ENCODE data around the gene PDPR.
"Not testable (repeated sequence)": the region's sequence is repeated elsewhere in the genome, so short reads cannot be mapped to it uniquely, and the experiment has no call there.

DNA sequence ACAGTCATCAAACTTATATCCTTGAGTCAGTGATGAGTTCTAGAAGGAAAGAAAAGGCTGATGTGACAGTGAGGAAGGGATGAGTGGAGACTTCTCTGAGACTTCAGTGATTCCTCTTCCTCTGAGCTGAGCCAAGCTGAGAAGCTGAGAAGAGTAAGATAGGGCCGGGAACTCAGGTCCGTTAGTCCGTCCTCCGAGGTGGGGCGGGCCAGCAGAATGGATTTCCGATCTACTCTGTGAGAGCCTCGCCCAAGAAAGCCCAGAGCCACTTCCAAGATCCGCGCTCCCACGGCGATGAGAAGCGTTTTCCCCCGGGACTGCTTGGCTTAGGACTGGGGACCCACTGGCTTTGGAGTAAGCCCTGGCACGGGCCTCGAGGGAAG, 542 bp upstream of the PDPR start:
- TF ChIP-seq, protein P1, sequence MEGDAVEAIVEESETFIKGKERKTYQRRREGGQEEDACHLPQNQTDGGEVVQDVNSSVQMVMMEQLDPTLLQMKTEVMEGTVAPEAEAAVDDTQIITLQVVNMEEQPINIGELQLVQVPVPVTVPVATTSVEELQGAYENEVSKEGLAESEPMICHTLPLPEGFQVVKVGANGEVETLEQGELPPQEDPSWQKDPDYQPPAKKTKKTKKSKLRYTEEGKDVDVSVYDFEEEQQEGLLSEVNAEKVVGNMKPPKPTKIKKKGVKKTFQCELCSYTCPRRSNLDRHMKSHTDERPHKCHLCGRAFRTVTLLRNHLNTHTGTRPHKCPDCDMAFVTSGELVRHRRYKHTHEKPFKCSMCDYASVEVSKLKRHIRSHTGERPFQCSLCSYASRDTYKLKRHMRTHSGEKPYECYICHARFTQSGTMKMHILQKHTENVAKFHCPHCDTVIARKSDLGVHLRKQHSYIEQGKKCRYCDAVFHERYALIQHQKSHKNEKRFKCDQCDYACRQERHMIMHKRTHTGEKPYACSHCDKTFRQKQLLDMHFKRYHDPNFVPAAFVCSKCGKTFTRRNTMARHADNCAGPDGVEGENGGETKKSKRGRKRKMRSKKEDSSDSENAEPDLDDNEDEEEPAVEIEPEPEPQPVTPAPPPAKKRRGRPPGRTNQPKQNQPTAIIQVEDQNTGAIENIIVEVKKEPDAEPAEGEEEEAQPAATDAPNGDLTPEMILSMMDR (conservative IDR thresholded peaks at IDR 0.05; ENCODE audit: low read depth, low read length): not testable (repeated sequence)
- TF ChIP-seq FOS, POLR2A, CHD1, BHLHE40 (IDR thresholded peaks at IDR 0.05; ENCODE audit: low read depth, low read length): not testable (repeated sequence)
- TF ChIP-seq, protein P2, sequence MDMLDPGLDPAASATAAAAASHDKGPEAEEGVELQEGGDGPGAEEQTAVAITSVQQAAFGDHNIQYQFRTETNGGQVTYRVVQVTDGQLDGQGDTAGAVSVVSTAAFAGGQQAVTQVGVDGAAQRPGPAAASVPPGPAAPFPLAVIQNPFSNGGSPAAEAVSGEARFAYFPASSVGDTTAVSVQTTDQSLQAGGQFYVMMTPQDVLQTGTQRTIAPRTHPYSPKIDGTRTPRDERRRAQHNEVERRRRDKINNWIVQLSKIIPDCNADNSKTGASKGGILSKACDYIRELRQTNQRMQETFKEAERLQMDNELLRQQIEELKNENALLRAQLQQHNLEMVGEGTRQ (IDR thresholded peaks at IDR 0.05; ENCODE audit: low read depth, low read length): not testable (repeated sequence)
- TF ChIP-seq, protein P3, sequence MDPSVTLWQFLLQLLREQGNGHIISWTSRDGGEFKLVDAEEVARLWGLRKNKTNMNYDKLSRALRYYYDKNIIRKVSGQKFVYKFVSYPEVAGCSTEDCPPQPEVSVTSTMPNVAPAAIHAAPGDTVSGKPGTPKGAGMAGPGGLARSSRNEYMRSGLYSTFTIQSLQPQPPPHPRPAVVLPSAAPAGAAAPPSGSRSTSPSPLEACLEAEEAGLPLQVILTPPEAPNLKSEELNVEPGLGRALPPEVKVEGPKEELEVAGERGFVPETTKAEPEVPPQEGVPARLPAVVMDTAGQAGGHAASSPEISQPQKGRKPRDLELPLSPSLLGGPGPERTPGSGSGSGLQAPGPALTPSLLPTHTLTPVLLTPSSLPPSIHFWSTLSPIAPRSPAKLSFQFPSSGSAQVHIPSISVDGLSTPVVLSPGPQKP (IDR thresholded peaks at IDR 0.05; ENCODE audit: borderline replicate concordance, low read depth, low read length): not testable (repeated sequence)
